A172 (cell line): Measurements from ENCODE around the gene AHR. TPM values are rescaled to one million over a fixed set of nuclear protein-coding genes. Genes with fewer than 3 reads are reported as not detected.
A peak's percentile ranks its signal among the peaks of the same experiment; 100 is the strongest.

Source experiments
- DNase-seq: peaks from one replicate; pipeline ENCODE4 v3.0.0-alpha.2; 2015; ENCODE audit warnings: low spot score
- total RNA-seq: library from RNA; depleted of rRNA; stranded (reverse); fragments of >200 nt; shearing (Covaris generic); gene quantifications from 2 replicates; pipeline ENCODE4 v1.2.3, GENCODE V29; 2014

Gene AHR
- total RNA-seq, 1 experiment from 2014 or later: not detected

DNA sequence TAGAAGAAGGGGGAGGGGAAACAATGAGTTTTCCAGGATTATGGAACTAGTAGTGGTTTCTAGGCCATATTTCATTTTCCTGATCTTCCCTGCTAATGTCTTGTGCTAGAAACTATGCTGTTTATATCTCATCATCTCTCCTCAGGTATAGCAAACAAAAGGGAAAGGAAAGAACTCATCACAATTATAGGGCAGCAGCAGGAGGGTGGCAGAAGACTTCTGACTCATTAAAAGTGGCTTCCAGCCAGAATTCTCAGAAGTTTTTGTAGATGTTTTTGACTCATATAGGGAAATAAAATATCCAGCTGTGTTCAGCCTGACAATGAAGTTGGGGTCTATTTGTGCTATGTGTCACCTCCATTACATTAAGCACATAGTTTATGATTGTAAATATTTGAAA, 6.5 kb downstream of the AHR start:
- peak; percentile 97 for DNase-seq

DNA sequence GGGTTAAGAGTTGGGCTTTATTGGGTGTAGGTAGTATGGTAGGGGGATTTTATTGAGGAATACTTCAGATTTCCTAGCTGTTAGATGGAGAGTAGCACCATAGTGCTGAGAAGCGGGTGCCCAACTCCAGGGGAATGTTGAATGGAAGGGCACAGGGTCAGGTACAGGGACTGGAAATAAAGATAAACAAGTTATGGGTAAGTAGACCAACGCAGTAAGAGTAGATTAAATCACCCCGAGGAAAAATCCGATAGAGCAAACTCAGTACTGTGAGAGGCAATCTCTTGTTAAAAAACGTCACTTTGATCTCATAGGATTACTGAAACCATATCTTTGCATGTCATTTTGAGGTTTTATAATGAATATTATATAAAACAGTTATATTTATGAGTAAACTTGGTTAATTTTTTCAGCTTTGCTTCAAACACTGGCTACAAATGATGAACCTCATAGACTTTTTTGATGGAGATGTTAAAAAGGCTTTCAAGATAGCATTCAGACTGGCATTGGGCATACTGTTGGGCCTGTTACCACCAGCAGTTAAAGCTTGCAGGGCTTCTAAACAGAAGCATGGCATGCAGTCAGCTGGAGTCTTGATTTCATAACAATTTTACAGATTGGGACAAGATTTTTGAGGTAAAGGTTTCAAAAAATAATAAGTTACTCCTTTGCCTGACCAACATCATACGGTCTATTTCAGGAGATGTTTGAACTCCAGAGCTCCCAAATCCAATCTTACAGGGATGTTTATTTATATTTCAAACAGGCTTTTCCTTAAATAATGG, 7.1 kb downstream of the AHR start:
- DNase-seq: no peak

DNA sequence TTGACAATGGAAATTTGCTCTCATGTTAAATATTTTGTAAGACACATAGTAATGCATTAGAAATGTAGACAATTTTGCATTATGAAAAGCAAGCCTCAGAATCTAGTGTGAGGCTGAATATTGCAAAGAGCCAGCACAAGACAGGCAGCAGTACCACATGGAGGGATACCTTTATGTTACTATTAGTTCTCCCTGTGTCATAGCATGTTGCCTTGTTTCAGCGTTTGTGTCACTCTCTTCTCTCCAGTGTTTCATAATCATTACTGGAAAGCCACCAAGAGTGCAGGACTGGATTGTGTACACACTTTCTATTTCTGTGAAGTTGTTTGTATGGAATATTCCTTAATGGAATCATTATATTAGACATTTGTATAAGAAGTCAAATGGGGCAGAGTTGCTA, 8.5 kb downstream of the AHR start:
- DNase-seq: no peak

DNA sequence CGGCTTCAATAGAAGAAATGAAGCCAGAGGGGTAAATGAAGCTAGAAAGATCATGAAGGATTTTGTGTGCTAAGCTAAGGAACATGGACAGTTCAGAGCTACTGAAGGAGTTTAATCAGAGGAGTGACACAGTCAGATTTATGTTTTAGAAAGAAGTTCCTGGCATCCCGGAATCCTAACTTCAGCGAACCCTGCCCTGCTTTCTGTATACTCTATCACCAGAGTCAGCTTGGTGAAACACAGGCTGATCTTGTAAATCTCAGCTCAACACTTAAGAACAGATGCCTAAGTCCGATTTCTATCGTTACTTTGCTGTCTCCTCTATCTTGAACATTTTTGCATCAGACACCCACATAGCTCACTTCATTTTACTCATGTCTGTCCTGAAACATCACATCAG, 9.1 kb downstream of the AHR start:
- no peak for DNase-seq

DNA sequence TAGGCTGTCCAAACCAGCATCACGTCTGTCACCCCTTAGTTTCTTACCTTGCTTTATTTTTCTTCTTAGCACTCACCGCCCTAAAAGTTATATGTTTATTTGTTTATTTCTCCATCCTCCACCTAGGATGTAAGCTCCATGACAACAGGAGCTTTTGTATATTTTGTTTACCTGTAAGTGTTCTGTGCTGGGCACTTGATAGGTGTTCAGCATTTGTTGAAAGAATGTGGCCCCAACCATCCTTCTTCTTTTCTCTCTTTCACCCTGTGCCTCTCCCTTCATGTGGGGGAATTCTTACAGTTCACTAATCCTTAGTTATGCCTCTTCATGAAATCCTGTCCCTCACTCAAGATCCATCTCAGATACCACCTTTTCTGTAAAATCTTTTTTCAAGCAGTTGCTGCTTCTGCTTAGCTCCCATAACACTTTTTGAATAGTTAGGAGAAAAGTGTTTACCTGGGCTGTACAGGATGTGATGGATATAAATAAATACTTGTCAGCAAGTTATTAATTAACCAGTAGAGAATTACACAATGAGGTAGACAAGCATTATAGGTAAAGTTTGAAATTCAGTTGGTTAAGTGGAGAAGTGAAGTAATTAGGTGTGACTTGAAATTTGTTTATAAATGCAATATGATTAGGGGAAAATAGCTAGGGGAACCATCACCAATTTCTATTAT, 9.7 kb downstream of the AHR start:
- DNase-seq: no peak

DNA sequence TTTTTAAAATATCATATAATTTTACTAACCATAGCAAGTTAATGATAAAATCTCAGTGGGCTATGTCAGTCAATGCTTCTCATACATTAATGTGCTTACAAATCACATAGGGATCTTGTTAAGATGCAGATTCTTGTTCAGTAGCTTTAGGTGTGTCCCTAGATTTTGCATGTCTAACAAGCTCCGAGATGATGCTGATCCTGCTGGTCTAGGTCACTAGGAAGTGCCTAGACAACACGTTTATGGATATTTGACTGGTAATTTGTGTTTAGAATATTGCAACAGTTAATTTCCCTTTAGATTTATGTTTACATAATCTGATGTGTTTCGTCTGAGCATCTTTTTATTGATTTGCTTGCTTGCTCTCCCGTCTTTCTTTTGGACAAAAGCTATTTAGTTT, 12.7 kb downstream of the AHR start:
- DNase-seq: no peak

DNA sequence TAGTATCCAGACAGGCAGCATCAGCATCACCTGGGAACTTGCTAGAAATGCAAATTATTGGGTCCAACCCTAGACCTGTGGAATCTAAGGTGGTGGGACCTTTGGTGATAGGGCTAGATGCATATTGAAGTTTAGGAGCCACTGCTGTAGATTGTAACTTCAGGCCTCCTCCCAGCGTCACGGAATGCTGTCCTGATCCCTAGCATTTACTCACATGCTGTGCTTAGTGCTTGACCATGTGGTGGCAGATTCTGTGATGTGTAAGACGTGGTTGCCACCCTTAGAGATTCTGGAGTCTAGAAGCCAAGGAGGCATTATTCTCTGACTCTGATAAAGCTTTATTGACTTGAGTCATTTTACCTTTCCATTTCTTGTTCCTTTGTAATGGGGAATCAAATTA, 13.5 kb downstream of the AHR start:
- DNase-seq: no peak

DNA sequence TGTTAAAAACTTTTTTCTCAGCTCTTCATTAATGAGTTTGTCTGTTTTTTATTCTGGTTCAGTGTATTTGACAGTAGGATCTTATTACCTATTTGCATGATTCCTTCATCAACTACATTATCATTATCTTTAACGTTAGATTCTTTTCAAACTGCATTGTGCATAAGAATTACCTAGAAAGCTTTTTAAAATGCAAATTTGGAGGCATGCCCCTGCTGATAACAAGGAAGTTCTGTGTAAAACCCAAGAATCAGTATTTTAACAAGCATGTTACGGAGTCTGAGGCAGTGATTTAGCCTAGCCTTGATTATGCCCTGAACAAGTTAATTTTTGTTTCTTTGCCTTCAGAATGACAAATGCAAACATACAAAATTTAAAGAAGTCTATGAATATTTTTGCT, 14.2 kb downstream of the AHR start:
- DNase-seq: no peak

DNA sequence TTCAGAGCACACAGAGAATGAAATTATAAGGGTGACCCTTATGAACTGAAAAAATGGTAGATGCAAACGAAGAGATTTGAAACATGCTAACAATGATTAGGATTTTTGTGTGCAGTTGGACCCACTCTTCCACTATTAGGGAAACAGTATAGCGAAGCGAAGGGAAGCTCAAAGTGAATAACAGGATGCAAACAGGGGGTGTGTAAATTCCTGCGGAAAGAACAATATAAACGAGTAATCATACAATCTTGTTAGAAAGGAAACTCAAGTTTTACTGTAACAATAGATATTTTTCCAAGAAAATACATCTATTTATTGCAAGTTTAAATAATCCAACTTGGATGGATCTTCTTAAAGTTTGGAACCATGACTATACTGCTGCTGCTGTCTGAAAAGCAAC, 14.7 kb downstream of the AHR start:
- no peak for DNase-seq

DNA sequence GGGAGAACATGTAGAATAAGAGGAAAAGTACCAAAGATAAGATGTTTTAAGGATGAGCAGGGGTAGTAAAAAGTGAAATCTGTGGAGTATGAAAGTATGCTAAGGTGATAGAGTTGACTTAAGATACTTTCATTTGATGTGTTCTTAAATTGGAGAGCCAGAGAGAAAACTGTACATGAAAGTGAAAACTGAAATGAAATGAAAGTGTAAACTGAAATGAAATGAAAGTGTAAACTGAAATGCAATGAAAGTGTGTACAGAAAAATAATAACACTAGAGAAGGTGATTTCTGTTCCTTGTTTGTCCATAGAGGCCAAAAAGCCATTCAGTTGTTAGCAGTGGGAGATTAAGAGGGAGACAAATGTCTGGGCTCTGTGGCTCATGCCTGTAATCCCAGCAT, 17.5 kb downstream of the AHR start:
- no peak for DNase-seq

DNA sequence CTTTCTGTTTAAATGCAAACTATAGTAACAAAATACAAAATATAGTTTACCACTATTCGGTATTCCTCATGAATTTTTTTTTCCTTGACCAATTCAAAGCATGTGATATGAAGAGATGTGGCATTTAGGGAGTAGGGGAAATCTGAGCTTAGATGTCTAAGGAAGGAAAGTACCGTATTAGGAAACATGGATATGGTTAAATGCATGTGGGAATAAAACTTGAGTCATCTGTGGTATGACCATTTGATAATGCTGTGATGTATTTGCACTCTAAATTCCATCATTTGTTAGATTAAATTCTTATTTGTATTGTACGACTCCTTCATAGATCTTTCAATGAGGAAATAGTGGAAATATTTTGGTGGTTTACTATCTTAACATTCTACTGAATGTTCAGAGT, 19.7 kb downstream of the AHR start:
- peak; percentile 28 for DNase-seq

DNA sequence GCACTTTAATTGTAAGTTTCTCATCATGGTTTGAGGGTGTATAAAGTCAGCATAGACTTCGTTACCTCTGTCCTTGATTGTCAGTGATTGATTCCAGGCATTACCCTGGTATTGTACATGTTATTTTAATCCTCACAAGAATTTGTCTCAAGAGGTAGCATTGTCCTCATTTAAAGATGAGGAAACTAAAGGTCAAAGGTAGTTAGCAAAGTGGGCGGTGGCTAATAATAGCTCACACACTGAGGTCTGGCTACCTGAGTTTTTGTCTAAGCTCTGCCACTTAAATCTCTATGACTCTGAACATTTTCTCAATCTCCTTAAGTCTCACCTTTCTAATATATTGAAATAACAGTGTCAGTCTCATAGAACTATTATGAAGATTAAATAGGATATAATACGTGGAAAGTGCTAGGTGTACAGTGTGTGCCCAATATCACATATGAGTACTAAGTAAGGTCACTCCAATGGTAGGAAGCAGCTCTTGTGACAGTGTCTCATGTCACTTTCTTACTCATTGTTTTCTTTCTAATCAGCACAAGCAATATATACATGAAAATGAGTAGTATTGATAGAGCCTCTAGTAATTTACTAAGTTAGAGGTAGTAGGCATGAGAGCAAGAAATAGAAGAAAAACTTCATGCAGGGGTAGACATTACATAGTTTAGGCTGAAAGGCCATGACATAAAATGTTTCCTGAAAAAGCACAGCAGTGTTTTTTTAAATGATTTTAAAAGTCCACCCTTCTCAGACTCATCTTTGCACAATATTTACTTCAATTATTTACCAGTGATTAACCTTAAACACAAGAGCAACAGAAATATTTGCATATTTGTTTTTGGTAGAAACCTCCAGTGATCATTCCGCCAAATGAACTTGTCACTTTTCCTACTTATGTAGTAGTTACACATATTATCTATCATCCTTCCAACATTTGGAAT, 21.0 kb downstream of the AHR start:
- DNase-seq: no peak

DNA sequence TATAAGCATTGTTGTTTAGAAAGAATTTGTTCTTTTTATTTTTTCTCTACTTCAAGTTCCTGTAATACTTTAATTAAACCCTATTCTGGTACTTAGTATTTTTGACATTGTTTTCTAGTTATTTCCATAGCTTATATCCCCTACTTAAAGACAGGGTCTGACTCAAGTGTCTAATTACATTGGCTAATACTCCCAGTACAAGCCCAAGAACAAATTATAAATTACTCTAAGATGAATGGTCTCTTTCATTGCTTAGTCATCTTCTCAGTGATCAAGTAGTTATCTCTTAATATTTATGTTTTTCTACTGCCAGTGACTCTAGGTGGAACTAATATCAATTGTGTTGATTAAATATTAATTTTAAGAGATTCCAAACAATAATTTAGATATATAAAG, 21.6 kb downstream of the AHR start:
- no peak for DNase-seq

DNA sequence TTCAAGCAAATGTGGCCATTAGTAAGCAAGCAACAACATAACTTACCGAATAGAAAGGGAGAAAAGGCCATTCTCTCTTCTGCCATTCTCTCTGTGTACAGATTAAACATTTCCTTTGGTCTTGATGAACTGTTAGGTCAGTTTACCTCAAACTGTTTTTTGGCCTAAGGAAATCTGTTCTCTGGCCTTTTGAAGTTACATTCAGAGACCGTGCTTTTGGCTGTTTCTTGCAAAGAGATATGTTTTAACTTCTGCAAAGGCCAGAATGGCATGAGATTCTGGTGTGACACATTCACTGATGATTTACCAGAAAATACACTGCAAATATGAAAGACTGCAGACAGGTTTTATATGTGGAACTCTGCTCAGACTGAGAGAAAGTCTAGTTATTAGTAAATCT, 22.2 kb downstream of the AHR start:
- no peak for DNase-seq

DNA sequence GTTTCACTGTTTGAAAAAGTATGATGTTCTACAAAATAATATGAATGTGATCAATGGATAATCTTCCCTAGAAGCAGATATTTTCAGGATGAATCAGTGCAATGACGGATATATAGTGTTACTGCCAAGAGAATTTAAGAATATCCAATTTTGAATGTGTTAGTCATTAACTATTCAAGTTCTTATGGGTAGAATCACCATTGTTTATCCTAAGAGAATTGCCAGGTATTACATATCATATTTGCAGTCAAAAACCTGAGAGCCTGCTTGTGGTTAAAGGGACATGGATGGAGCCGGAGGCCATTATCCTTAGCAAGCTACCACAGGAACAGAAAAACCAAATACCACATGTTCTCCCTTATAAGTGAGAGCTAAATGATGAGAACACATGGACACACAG, 26.9 kb downstream of the AHR start:
- DNase-seq: no peak

DNA sequence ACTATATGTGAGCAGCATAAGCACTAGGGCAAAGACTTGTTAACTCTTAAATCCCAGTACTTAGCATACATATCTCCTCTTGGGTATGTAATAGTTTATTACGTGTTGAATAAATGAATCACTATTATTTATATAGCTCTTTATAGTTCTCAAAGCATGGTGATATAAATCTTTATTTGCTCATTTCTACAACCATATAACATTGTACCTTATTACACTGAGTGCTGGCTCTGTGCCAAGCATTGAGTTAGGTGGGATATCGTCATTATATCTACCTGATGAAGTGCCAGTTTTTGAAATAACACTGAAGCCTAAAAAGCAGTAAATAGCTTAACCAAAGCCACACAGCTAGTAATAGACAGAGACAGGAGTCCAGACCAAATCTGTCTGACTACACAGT, 27.9 kb downstream of the AHR start:
- DNase-seq: no peak

DNA sequence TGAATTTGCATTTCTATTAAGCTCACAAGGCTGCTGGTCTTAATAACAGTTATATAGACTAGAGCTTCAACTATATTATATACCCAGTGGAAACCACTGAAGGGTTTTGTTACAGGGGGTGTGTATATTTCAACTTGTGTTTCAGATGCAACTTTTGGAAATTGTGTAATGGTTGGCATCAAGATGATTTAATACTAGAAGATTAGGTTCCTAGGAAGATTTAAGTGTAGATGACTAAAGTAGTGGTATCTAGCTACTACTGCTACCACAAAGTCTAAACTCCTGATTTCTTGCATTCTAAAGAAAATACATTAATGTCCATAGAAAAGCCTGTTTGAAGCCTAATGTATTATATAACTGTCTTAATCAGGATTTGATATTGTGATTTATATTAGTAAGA, 30.2 kb downstream of the AHR start:
- no peak for DNase-seq

DNA sequence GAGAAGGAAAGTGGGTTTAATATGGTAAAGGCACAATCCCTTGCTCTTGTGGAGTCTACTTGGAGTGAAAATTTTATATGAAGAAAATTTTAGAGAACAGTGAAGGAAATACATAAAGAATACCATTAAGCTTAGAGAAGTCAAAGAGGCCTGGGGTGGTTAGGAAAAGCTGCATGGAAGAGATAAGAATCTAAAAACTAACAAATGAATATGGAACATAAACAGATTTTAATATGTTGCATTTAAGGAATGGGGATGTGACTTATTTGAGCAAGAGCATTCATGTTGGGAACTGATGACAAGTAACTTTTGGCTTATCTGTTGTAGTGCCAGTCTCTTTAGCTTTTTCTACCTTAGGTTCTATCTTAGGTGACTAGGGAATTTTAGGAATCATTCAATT, 31.0 kb downstream of the AHR start:
- DNase-seq: no peak

DNA sequence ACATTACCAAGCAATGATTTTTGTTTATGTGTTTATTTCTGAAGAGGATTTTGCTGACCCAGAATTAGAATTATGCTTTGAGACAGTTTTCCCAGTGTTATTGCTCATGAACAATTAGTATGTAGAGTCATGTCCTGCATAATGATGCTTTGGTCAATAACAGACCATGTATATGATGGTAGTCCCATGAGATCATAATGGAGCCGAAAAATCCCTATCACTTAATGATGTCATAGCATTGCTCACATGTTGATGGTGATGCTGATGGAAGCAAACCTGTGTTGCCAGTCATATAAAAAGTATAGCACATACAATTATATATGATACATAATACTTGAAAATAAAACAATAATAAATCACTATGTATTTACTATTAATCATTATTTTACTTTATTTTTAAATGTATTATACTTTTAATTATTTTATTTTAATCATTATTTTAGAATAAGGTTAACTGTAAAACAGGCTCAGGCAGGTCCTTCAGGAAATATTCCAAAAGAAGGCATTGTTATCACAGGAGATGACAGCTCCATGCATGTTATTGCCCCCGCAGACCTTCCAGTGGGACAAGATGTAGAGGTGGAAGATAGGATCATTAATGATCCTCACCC, 33.5 kb downstream of the AHR start:
- no peak for DNase-seq

DNA sequence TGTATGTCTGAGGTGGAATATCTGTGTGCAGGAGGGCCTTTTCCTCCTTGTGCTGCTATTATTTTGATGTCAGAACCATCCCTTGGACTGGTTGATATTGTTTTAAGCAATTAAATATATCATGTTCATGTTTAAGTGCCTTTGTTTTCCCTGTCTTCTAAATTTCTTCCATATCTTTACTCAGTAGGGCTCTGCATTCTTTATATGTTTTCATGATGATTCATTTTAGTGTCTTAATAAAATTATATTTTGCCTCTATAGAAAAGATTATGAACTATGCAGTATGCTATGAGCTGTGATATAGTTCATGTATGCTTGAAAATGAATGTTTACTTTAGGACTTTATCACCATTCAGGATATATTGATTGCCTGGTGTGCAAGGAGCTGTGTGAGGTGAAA, 34.8 kb downstream of the AHR start:
- DNase-seq: no peak

DNA sequence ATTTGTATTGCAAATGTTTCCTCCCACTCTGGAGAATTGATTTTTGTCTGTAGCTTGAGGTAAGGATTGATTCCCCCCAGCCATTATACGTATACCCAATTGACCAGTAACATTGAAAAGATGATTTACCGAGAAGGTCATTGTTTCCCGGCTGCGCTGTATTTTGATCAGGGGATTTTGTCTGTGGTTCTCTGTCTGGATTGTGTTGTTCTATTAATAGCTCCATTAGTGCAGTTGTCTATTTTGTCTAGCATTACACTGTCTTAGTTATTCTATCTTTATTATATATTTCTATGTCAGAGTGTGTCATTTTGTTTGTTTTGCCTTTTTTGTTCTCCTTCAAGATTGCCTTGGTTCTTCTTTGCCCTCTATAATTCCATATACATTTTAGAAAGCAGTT, 37.7 kb downstream of the AHR start:
- DNase-seq: no peak

DNA sequence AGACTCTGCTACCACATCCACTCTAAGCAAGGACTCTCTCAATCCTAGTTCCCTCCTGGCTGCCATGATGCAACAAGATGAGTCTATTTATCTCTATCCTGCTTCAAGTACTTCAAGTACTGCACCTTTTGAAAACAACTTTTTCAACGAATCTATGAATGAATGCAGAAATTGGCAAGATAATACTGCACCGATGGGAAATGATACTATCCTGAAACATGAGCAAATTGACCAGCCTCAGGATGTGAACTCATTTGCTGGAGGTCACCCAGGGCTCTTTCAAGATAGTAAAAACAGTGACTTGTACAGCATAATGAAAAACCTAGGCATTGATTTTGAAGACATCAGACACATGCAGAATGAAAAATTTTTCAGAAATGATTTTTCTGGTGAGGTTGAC, 40.7 kb downstream of the AHR start:
- DNase-seq: no peak
